ENCODE results near the gene RTL5. TPM values are rescaled to one million over a fixed set of nuclear protein-coding genes. Genes with fewer than 3 reads are reported as not detected.

The RTL5 gene
- total RNA-seq, 2 donors from 2014 or later, result 0.11 to 0.12 TPM

DNA sequence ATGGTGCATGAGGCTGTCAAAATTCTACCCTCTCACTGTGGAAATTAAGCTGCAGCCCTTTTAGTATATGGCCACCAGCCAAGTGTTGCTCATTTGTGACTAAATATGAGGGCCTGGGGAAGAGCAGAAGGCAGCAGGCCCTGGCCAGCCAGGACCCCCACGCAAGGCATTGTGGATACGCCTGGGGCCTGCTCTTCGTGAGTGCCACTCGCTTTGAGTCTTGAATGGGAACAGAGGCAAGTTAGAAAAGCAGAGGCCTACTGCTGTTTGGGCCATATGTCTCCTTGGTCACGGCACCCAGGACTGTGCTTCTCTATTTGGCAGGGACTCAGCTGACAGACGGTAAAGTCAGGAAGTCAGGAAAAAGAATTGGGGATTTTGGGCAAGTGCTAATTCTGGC lies 10.9 kb downstream of the RTL5 start:
- DNase-seq (ENCODE audit: low spot score in 2 of 2) (no peak), ATAC-seq (no peak)
- Mint-ChIP-seq H3K9me3 (no peaks in the 10 kb centered on the region), H3K27ac (no peak overlapping the region), H3K36me3 (no peaks in the 10 kb centered on the region)

DNA sequence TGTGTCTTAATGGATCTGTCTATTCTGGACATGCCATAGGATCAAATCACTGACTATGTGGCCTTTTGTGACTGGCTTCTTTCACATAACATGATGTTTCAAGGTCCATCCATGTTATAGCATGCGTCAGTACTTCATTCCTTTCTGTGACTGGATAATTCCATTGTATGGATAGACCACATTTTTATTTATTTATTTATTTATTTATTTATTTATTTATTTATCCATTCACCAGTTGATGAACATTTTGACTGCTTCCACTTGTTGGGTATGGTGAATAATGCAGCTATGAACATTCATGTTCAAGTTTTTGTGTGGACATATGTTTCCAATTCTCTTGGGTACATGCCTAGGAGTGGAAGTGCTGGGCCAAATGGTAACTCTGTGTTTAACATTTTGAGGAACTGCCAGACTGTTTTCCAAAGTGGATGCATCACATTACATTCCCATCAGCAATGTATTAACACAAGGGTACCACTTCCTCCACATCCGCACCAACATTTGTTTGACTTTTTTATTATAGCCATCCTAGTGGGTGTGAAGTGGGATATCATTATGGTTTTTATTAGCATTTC lies 14.0 kb downstream of the RTL5 start:
- no peak for ATAC-seq
- Mint-ChIP-seq H3K9me3 (no peaks in the 10 kb centered on the region), H3K36me3 (no peaks in the 10 kb centered on the region), H3K27ac (no peak overlapping the region)
- DNase-seq (ENCODE audit: low spot score in 2 of 2), result no peak

DNA sequence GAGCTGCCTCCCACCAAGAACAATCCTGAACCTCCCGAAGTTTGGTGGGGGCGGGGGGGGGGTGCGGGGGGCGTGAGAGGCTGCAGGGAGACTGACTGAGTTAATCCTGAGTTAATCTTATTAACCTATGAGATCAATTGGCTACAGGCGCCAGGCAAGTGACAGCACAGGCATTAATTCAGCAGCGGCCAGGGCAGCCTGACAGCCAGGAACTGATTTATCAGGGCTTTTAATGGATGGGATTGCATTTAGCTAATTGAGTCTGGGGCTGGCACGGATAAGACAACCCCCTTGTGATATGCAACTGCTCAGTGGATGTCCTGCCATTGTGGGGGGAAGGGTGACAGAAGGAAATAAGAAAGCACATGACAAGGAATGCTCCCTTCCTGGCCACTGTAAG lies 16.3 kb downstream of the RTL5 start:
- no peak for DNase-seq (ENCODE audit: low spot score in 2 of 2)
- Mint-ChIP-seq H3K27ac (no peak overlapping the region), H3K36me3 (no peaks in the 10 kb centered on the region), H3K9me3 (no peaks in the 10 kb centered on the region)
- no peak for ATAC-seq

DNA sequence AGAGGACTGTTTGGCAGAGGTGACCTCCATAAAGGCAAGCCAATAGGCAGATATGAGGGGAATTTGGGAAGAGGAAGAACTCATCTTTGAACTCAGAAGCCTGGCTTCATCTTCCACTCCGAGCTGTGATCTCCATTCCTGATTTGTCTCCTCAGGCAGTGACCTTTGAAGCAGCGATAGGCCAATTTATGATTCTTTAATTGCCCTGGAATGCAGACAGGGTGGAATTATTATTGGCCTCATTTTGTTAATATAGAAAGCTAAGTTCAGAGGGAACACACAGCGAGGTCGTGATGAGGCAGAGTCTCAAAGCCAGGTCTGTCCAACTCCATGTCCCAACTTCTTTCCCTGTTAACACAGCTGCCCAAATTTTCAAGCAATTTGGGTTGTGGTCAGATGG lies 16.9 kb downstream of the RTL5 start:
- ATAC-seq (no peak), DNase-seq (ENCODE audit: low spot score in 2 of 2) (no peak)
- H3K9me3 Mint-ChIP-seq, result no peaks in the 10 kb centered on the region
- no peaks in the 10 kb centered on the region for H3K36me3 Mint-ChIP-seq
- no peak overlapping the region for H3K27ac Mint-ChIP-seq

DNA sequence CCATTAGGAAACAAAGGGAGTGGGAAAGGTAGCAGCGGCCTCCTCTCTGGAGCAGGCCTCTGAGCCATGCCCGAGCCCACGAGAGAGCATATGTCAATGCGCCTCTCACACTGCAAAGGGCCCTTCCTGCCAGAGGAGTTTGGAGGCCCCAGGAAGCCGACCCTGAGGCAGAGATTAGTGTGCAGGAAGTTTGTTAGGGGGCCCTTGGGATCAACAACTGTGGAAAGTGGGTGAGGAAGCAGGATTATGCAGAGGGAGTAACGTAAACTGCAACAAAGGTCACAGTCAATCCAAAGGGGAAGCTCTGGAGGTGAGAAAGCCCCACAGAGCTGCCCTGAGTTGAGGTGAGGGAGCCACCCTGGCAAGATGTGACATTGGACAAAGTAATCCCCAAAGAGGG lies 17.4 kb downstream of the RTL5 start:
- DNase-seq (ENCODE audit: low spot score in 2 of 2), result no peak
- H3K9me3 Mint-ChIP-seq, result no peaks in the 10 kb centered on the region
- no peak overlapping the region for H3K27ac Mint-ChIP-seq
- ATAC-seq, result no peak
- no peaks in the 10 kb centered on the region for H3K36me3 Mint-ChIP-seq

DNA sequence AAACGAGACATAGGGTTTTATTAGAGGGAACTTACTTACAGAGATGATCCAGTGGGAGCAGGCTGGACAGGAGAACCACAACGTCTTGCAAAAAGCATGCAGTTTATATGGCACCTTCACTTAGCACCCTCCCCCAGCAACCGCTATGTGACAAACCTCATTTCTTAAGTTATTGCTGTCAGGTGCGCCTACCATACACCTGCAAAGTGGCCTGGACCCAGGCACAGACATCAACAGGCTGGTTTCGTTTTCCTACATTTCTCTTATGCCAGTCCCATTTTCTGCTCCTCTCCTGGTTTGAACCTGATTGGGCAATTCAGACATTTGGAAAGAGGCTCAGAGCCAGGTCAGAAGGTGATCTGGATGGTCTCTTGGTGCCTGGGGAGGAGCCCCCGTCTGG lies 18.3 kb downstream of the RTL5 start:
- no peaks in the 10 kb centered on the region for H3K36me3 Mint-ChIP-seq
- no peaks in the 10 kb centered on the region for H3K9me3 Mint-ChIP-seq
- DNase-seq (ENCODE audit: low spot score in 2 of 2) (no peak), ATAC-seq (no peak)
- H3K27ac Mint-ChIP-seq, result no peak overlapping the region

DNA sequence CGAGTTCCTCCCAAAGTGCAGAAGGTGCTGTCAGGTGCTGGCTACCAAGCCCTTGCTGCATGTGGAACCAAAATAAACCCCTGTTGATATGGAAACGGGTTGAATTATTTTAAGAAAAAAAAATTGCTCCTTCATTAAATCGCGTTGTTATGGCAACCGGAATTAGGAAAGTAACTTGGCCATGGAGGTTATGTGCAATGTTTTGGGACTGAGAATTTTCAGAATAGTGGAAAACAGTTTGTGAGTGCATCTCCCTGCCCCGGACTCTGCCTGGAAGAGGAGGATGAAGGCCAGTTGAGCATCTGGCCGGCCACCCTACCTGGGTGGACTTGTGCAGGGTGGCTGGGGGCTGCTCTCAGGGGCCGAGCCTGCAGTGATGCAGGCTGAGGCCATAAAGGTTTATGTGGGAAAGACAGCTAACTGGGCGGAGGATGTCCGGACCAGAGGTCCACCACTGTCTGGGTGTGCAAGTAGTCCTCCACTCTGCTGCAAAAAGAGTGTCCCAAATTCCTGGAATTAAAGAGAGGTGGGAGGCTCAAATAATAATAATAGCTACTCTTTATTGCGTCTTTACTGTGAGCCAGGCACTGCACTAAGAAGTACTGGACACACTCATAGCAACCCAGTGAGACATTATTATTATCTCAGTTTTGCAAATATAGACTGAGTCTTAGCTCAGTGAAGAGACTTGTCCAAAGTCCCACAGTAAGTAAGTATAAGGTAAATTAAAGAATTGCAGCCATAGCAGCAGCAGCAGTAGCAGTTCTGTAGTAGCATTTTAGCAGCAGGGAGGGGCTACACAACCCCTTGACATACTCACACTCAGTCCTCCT lies 20.6 kb downstream of the RTL5 start:
- DNase-seq (ENCODE audit: low spot score in 2 of 2) (no peak), ATAC-seq (no peak)
- no peaks in the 10 kb centered on the region for H3K36me3 Mint-ChIP-seq
- no peak overlapping the region for H3K27ac Mint-ChIP-seq
- H3K9me3 Mint-ChIP-seq, result no peaks in the 10 kb centered on the region

DNA sequence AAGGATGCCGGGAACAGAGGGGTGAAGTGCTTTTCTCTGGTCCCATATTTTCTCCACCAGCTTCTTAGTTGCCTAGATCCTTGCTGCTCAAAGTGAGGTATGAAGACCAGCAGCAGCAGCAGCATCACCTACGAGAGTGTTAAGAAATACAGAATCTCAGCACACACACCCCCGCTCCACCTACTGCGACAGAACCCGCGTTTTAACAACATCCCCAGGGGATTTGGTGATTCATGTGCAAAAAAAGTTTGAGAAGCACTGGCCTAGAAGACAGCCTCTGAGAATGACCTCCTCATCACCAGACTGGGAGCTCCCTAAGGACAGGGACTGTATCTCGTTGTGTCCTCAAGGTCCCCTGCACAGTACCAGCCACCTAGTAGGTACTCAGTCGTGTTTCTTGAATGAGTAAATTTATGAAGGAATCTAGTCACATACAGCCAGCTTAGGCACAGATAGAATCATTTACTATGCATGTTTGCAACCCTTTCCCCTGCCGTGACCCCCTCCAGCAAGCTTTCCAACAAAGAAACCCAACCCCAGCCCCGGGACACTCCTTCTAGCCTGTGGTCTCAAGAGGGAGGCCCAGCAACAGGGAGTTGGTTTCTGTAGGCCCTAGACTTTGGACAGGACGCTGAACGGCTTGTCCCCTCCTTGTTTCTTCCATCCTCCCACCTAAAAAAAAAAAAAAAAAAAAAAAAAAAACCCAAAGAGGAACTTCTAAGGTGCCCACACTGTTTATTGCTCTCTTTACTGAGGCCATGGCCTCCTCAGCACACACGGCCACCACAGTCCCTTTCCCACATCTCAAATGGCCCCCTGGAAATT lies 21.5 kb downstream of the RTL5 start:
- H3K27ac Mint-ChIP-seq, result no peak overlapping the region
- H3K36me3 Mint-ChIP-seq, result no peaks in the 10 kb centered on the region
- ATAC-seq (no peak), DNase-seq (ENCODE audit: low spot score in 2 of 2) (no peak)
- H3K9me3 Mint-ChIP-seq, result no peaks in the 10 kb centered on the region

DNA sequence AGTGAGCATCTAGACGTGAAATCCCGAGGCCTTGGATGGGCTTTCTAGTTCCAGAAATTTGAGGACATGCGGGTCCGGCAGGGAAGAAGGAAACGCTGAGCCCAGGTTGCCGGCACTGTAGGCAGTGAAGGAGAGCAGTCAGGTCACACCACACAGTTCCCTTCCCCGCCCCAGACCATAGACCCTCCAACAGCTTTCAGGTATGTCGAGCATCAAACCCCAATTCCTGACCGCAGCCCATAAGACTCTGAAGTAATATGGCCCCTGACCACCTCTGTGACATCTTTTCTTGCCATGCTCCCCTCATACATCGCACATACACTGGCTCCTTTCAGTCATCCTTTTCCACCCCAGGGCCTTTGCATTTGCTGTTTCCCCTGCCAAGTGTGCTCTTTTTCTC lies 23.0 kb downstream of the RTL5 start:
- ATAC-seq (no peak), DNase-seq (ENCODE audit: low spot score in 2 of 2) (no peak)
- no peaks in the 10 kb centered on the region for H3K9me3 Mint-ChIP-seq
- H3K36me3 Mint-ChIP-seq, result no peaks in the 10 kb centered on the region
- no peak overlapping the region for H3K27ac Mint-ChIP-seq

DNA sequence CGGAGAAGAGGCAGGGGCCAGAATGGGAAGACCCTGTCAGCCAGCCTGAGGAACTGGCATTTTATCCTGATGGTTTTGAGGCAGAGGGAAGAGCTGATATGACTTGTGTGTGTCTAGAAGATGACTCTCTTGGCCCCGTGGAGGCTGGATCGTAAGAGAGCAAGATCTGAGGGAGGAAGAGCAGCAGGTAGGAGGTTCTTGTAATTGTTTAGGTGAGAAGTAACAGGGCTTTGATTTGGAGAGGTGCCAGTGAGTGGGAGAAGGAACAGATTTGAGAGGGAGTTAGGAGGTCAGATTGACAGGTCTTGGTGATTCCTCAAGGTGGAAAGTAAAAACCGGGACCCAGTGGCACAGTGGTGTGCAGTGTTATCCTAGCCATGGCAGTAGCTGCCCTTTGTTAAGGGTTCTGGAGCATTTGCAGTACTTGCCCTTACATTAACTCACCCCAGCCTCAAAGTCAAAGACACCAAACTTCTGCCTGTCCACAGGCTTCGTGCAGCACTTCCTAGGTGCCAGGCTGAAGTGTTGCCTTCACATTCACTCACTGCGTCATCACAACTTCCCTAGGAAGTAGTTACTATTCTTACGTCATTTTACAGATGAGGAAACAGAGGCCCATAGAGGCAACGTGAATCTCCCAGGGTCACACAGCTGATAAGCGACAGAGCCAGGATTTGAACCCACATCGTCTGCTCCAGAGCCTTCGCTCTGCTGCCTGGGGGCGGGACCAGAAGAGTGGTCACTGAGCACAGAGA lies 23.7 kb downstream of the RTL5 start:
- H3K27ac Mint-ChIP-seq, result no peak overlapping the region
- H3K9me3 Mint-ChIP-seq, result no peaks in the 10 kb centered on the region
- ATAC-seq, result no peak
- DNase-seq (ENCODE audit: low spot score in 2 of 2), result no peak
- no peaks in the 10 kb centered on the region for H3K36me3 Mint-ChIP-seq

DNA sequence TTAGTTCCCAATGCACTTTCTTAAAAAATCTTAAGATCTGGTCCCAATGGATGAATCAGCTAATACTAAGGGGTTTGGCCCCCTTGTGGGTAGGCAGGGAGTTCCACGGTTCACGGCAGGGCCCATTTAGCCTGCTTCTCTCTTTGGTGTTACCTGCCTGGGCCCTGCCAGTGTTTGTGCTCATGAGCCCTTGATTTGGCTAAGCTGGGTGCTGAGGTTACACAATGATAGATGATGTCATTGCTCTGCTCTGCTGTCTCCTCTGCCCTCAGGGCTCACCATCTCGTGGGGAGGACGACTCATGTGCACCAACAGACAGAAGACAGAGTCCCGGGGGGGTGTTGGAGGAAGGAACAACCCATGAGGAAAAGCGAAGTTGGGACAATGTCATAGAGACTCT lies 24.4 kb downstream of the RTL5 start:
- H3K27ac Mint-ChIP-seq, result no peak overlapping the region
- ATAC-seq, result peak; percentile 26 to 30
- no peak for DNase-seq (ENCODE audit: low spot score in 2 of 2)

DNA sequence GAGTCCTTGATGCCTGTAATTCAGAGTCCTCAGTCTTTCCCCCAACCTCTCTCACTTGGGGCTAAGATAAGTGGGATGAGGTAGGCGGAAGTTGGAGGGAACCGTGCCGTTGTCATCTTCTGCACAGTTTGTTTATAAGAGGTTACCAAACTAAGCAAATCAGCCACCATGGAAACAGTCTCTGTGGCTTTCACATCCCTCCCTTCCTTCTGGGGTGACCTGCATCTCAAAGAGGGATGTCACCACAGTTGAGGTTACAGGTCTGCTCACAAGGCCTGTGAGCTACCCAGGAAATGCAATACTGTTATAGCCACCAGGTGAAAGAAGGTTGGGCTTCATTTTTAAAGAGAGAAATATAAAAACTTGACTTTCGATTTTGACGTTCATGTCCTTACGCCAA lies 26.3 kb downstream of the RTL5 start:
- Mint-ChIP-seq H3K27ac (no peak overlapping the region), H3K36me3 (no peaks in the 10 kb centered on the region)

More for the DNA sequence above, 24.4 kb downstream of the RTL5 start:
- no peaks in the 10 kb centered on the region for H3K9me3 Mint-ChIP-seq
- H3K36me3 Mint-ChIP-seq, result no peaks in the 10 kb centered on the region

DNA sequence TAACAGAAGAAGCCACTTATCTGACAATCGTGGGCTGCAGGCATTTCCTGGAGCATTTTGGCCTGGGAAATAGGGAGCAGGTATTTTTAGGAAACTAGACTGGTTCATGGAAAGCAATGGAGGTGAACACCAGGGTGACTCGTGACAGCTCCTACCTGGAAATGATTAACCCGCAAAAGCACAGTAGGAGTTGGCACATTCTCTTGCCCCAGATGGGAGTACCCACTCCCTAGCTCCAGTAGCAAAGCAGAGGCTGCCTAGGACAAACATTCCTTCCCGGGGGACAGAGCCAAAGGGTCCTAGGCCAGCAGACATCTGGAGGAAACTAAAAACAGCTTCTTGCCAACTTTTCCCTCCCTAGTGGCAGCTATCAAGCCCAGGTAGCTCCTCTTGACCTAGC lies 29.0 kb downstream of the RTL5 start:
- no peak for ATAC-seq
- DNase-seq (ENCODE audit: low spot score in 2 of 2), result no peak
- H3K36me3 Mint-ChIP-seq, result no peaks in the 10 kb centered on the region
- no peaks in the 10 kb centered on the region for H3K9me3 Mint-ChIP-seq
- H3K27ac Mint-ChIP-seq, result no peak overlapping the region

More for the DNA sequence above, 26.3 kb downstream of the RTL5 start:
- H3K9me3 Mint-ChIP-seq, result no peaks in the 10 kb centered on the region
- DNase-seq (ENCODE audit: low spot score in 2 of 2) (peak in 1 of 2 donors; percentile 11), ATAC-seq (peak; percentile 27 to 77)

DNA sequence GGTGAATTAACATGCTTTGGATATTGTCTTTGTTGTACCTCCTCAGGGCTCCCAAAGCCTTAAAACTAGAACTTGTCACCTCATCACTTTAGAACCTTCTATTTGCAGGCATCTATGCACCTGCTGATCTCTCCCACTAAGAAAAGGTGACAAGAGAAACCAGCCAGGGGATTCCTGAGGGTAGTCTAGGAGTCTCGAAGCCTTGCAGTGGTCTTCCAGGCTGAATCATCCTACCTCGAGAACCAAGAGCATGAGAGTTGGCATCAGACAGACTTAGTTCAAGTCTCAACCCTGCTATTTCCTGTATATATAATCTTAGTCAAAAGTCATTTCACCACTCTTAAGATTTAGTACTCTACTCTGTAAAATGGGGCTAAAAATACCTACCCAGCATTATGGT lies 29.6 kb downstream of the RTL5 start:
- Mint-ChIP-seq H3K9me3 (no peaks in the 10 kb centered on the region), H3K27ac (no peak overlapping the region), H3K36me3 (no peaks in the 10 kb centered on the region)
- DNase-seq (ENCODE audit: low spot score in 2 of 2) (no peak), ATAC-seq (no peak)

DNA sequence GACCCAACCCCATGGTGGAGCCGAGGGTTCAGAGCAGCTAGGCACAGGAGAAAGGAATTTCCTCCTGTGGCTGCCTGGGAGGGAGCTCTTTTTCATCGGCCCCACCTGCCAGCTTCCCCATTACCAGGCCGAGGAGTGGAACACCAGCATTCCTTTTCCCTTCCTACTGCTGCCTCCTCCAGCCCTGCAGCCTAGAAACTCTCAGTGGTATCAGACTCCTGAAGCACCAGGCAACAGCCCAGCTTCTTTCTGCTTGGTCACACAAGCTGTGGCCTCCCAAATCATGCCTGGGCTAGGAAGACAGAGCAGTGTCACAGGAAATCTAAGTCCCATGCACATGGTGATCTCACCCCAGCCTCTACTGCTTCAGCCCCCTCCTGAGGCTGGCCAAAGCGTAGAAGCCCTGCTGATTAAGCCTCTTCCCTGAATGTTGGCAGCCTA lies 30.1 kb downstream of the RTL5 start:
- Mint-ChIP-seq H3K36me3 (no peaks in the 10 kb centered on the region), H3K9me3 (no peaks in the 10 kb centered on the region), H3K27ac (no peak overlapping the region)
- ATAC-seq (no peak), DNase-seq (ENCODE audit: low spot score in 2 of 2) (no peak)

DNA sequence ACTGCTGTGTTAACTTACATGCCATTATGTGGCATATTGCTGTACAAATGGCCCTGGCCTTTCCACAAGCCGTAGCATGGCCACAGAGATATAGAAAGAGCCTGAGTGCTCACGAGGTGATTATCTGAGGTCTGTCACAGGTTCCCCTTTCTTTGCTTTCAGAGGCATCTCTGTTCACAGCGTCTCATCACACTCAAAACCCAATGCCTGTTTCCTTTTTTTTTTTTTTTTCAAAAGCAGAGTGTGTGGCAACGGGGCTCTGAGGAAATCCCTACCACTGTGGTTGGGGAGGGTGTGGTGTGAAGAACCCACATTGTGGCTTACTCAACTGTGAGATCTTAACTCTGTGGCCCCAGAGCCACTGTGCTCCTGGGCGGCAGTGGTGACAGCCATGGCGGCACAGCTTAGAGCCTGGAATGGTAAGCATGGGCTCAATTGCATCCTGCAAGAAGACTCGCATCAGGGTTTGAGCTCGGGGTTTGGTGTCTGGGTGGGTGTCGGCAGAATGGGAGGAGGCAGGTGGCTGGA lies 30.8 kb downstream of the RTL5 start:
- H3K36me3 Mint-ChIP-seq, result no peaks in the 10 kb centered on the region
- peak; percentile 90 to 92 for ATAC-seq
- H3K27ac Mint-ChIP-seq, result peak overlapping the region in 1 of 2 donors; percentile 44
- H3K9me3 Mint-ChIP-seq, result no peaks in the 10 kb centered on the region
- peak; percentile 38 to 56 for DNase-seq (ENCODE audit: low spot score in 2 of 2)

All from activated naive CD4-positive, alpha-beta T cell treated with anti-CD3 and anti-CD28 coated beads, Interleukin-2, amount 50 U/mL, for 72 hours (primary cell).